Suppressor macrophage treated with lipopolysaccharide for 1 hour (primary cell): ENCODE results near the gene DNHD1.

Source experiments
- DNase-seq, 3 donors: peaks; one replicate each; pipeline ENCODE4 v3.0.0-alpha.2; 2020 to 2022

Gene DNHD1

GRCh38 chr11:6594142-6594768 lies 97.2 kb downstream of the DNHD1 start:
- no peak for DNase-seq

- no peak for DNase-seq
Measured at GRCh38 chr11:6596239-6596877, 99.3 kb downstream of the DNHD1 start.

- no peak for DNase-seq
Measured at GRCh38 chr11:6598555-6598954, 101.5 kb downstream of the DNHD1 start.

- DNase-seq = no peak
Measured at GRCh38 chr11:6599449-6599848, 102.4 kb downstream of the DNHD1 start.

GRCh38 chr11:6599881-6600390 lies 102.9 kb downstream of the DNHD1 start:
- no peak for DNase-seq

GRCh38 chr11:6601041-6601461 lies 104.0 kb downstream of the DNHD1 start:
- DNase-seq = no peak

GRCh38 chr11:6602096-6602940 lies 105.2 kb downstream of the DNHD1 start:
- no peak for DNase-seq

- peak; percentile 93 to 97 (median 96) for DNase-seq
Measured at GRCh38 chr11:6603287-6604080, 106.4 kb downstream of the DNHD1 start, which contains the start of the genes ILK and RRP8. ILK (plus strand) TSS chr11:6603774; CDS start chr11:6604272, 498 bp downstream. RRP8 (minus strand) TSS chr11:6603616; CDS start chr11:6603502, 114 bp downstream.

- peak; percentile 47 to 55 (median 48) for DNase-seq
Measured at GRCh38 chr11:6604081-6604626, 107.1 kb downstream of the DNHD1 start.

- DNase-seq = peak; percentile 38 to 49 (median 49)
Measured at GRCh38 chr11:6604790-6605189, 107.7 kb downstream of the DNHD1 start.

GRCh38 chr11:6606471-6607189 lies 109.5 kb downstream of the DNHD1 start:
- peak; percentile 79 to 87 (median 80) for DNase-seq

GRCh38 chr11:6607190-6607795 lies 110.2 kb downstream of the DNHD1 start:
- no peak for DNase-seq

GRCh38 chr11:6608011-6608410 lies 110.9 kb downstream of the DNHD1 start:
- no peak for DNase-seq

- DNase-seq = no peak
Measured at GRCh38 chr11:6608726-6609501, 111.8 kb downstream of the DNHD1 start.

GRCh38 chr11:6609502-6610015 lies 112.5 kb downstream of the DNHD1 start:
- no peak for DNase-seq

GRCh38 chr11:6610591-6610990 lies 113.5 kb downstream of the DNHD1 start:
- no peak for DNase-seq

GRCh38 chr11:6611092-6611962 lies 114.2 kb downstream of the DNHD1 start:
- peak in 2 of 3 donors; percentile 19 to 40 for DNase-seq

GRCh38 chr11:6611963-6612212 lies 114.8 kb downstream of the DNHD1 start:
- no peak for DNase-seq
